Fibroblast of lung (primary cell): ENCODE data around the gene SSTR5. TPM values are rescaled to one million over a fixed set of nuclear protein-coding genes. Genes with fewer than 3 reads are reported as not detected.
"Not testable (repeated sequence)": the region's sequence is repeated elsewhere in the genome, so short reads cannot be mapped to it uniquely, and the experiment has no call there.

Experiments
- DNase-seq, 2 donors: peaks; one replicate each; pipeline versions ENCODE4 v3.0.0 to v3.0.0-alpha.2; 2010; ENCODE audit warnings: low read depth in 2 of 2
- H2AFZ ChIP-seq: 2 replicates; pipeline ENCODE4 v1.5.1; 2012; ENCODE audit warnings: low read length, control low read depth, inconsistent platforms
- H3K27ac ChIP-seq: 2 replicates; pipeline ENCODE4 v1.5.1; 2011; ENCODE audit warnings: low read length, control low read depth; ENCODE audit not compliant: insufficient read depth
- H3K27me3 ChIP-seq: 2 replicates; pipeline ENCODE4 v1.5.1; 2011; ENCODE audit warnings: mild to moderate bottlenecking, low read length; ENCODE audit not compliant: control insufficient read depth, insufficient read depth
- H3K36me3 ChIP-seq: 2 replicates; pipeline ENCODE4 v1.5.1; 2011; ENCODE audit warnings: low read length; ENCODE audit not compliant: control insufficient read depth, insufficient read depth
- H3K4me1 ChIP-seq: 2 replicates; pipeline ENCODE4 v1.5.1; 2011; ENCODE audit warnings: low read length; ENCODE audit not compliant: control insufficient read depth, insufficient read depth; ENCODE audit errors: extremely low read depth
- H3K4me2 ChIP-seq: 2 replicates; pipeline ENCODE4 v1.5.1; 2011; ENCODE audit warnings: low read length, control low read depth; ENCODE audit not compliant: insufficient read depth; ENCODE audit errors: extremely low read depth
- H3K4me3 ChIP-seq, 4 experiments: fragments of 200-600 bp in 1 of 4; sonication (generic) in 1 of 4; replicated peaks in 1 of 4; 2 replicates each; pipeline ENCODE4 v1.5.1; 2011 to 2016; ENCODE audit warnings: low read length in 4 of 4, low read depth in 3 of 4, mild to moderate bottlenecking in 3 of 4, control low read depth in 2 of 4, inconsistent platforms in 1 of 4, mixed read lengths in 1 of 4; ENCODE audit not compliant: insufficient read depth in 1 of 4; ENCODE audit errors: control extremely low read depth in 1 of 4
- H3K79me2 ChIP-seq: 2 replicates; pipeline ENCODE4 v1.5.1; 2012; ENCODE audit warnings: mild to moderate bottlenecking, low read length, inconsistent platforms; ENCODE audit not compliant: control insufficient read depth, insufficient read depth
- H3K9ac ChIP-seq: 2 replicates; pipeline ENCODE4 v1.5.1; 2011; ENCODE audit warnings: mild to moderate bottlenecking, low read length, control low read depth; ENCODE audit not compliant: insufficient read depth
- H3K9me3 ChIP-seq: 2 replicates; pipeline ENCODE4 v1.5.1; 2012; ENCODE audit warnings: low read depth, low read length; ENCODE audit not compliant: control insufficient read depth, insufficient read depth
- H4K20me1 ChIP-seq: 2 replicates; pipeline ENCODE4 v1.5.1; 2011; ENCODE audit warnings: low read length; ENCODE audit not compliant: control insufficient read depth, insufficient read depth; ENCODE audit errors: extremely low read depth
- CTCF ChIP-seq, 2 donors: IDR thresholded peaks in 1 of 2; conservative IDR thresholded peaks in 1 of 2; 1 replicate in 1 of 2; 2 replicates in 1 of 2; pipeline ENCODE4 v1.5.1; 2011 to 2012; ENCODE audit warnings: low read length in 2 of 2, control low read depth in 1 of 2, inconsistent platforms in 1 of 2, low read depth in 1 of 2, mild to moderate bottlenecking in 1 of 2
- EZH2 ChIP-seq: IDR thresholded peaks from 2 replicates; pipeline ENCODE4 v1.5.1; 2012; ENCODE audit warnings: low read length, control low read depth, mild to moderate bottlenecking; ENCODE audit errors: missing control alignments
- polyA minus RNA-seq: library from RNA; depleted of rRNA, polyadenylated mRNA; stranded (reverse); fragments of >200 nt; gene quantifications from 2 replicates; pipeline ENCODE4 v1.2.3, GENCODE V29; 2011; ENCODE audit warnings: low replicate concordance
- polyA plus RNA-seq, 2 donors: library from polyadenylated mRNA; depleted of rRNA in 1 of 2; stranded (reverse) in 1 of 2; unstranded in 1 of 2; fragments of >200 nt; gene quantifications; 2 replicates each; pipeline ENCODE4 v1.2.1, GENCODE V29; 2011 to 2012; ENCODE audit warnings: missing spikeins in 1 of 2
- total RNA-seq: library from RNA; depleted of rRNA; stranded (reverse); fragments of >200 nt; gene quantifications from 2 replicates; pipeline ENCODE4 v1.2.1, GENCODE V29; 2014

SSTR5 gene
- total RNA-seq, result not detected in 2 replicates
- not detected in 2 replicates for polyA plus RNA-seq
- not detected in 2 replicates for polyA plus RNA-seq (2012)
- not detected in 2 replicates for polyA minus RNA-seq

GRCh38 chr16:1072526-1073261, at the start of gene SSTR5:
SSTR5 (plus strand) TSS chr16:1072747; CDS start chr16:1078869, 6,122 bp downstream.
- no peak within 1 kb of the TSS for H3K4me2 ChIP-seq
- no peak within 1 kb of the TSS for H3K27ac ChIP-seq
- no peaks in the 10 kb centered on the region for H3K9me3 ChIP-seq
- no peak for DNase-seq
- H2AFZ ChIP-seq, result no peak within 1 kb of the TSS
- H3K4me1 ChIP-seq, result no peaks in the 10 kb centered on the region
- no peaks in the 10 kb centered on the region for H4K20me1 ChIP-seq
- no peak within 1 kb of the TSS for H3K4me3 ChIP-seq
- TF ChIP-seq EZH2, result no peak
- no peak for TF ChIP-seq CTCF (conservative IDR thresholded peaks at IDR 0.05 in 1 of 2, IDR thresholded peaks at IDR 0.05 in 1 of 2; ENCODE audit: low read depth in 1 of 2, low read length in 2 of 2)
- H3K36me3 ChIP-seq, result no peaks in the 10 kb centered on the region
- no peaks in the 10 kb centered on the region for H3K27me3 ChIP-seq
- no peak within 1 kb of the TSS for H3K9ac ChIP-seq
- H3K79me2 ChIP-seq, result no peaks in the 10 kb centered on the region

- no peak overlapping the region for H3K9ac ChIP-seq
- no peaks in the 10 kb centered on the region for H3K4me1 ChIP-seq
- no peaks in the 10 kb centered on the region for H4K20me1 ChIP-seq
- no peaks in the 10 kb centered on the region for H3K79me2 ChIP-seq
- H2AFZ ChIP-seq, result no peak overlapping the region
- H3K27me3 ChIP-seq, result no peaks in the 10 kb centered on the region
- no peak overlapping the region for H3K4me3 ChIP-seq
- no peak for TF ChIP-seq EZH2
- H3K36me3 ChIP-seq, result no peaks in the 10 kb centered on the region
- no peak for DNase-seq
- H3K4me2 ChIP-seq, result no peak overlapping the region
- H3K27ac ChIP-seq, result no peak overlapping the region
- no peaks in the 10 kb centered on the region for H3K9me3 ChIP-seq
Measured at GRCh38 chr16:1024138-1024537, 48.4 kb upstream of the SSTR5 start.

GRCh38 chr16:1025183-1025809, 47.3 kb upstream of the SSTR5 start:
- not testable (repeated sequence) for H3K4me1 ChIP-seq, H3K9ac ChIP-seq, H3K79me2 ChIP-seq, H2AFZ ChIP-seq, H3K4me3 ChIP-seq, H4K20me1 ChIP-seq, H3K9me3 ChIP-seq, H3K27me3 ChIP-seq, H3K36me3 ChIP-seq, H3K27ac ChIP-seq, H3K4me2 ChIP-seq
- DNase-seq, result peak in 1 of 2 donors; percentile 26
